Nephron progenitor cell (in vitro differentiated cells): ENCODE measurements around the gene PROB1.

ENCODE experiments used
- DNase-seq: peaks from one replicate; pipeline ENCODE4 v3.0.0; 2021
- H3K27ac Mint-ChIP-seq: 2 replicates; pipeline ENCODE4 v1.8.0; 2021; ENCODE audit warnings: mild to moderate bottlenecking, moderate library complexity, mixed read lengths
- H3K27me3 Mint-ChIP-seq: 2 replicates; pipeline ENCODE4 v1.8.0; 2021; ENCODE audit warnings: mild to moderate bottlenecking, low read depth, mixed read lengths; ENCODE audit not compliant: poor library complexity
- H3K36me3 Mint-ChIP-seq: 2 replicates; pipeline ENCODE4 v1.8.0; 2021; ENCODE audit warnings: low read depth, mixed read lengths
- H3K4me1 Mint-ChIP-seq: 2 replicates; pipeline ENCODE4 v1.8.0; 2021; ENCODE audit warnings: mixed read lengths
- H3K4me3 Mint-ChIP-seq: 2 replicates; pipeline ENCODE4 v1.8.0; 2021; ENCODE audit warnings: mild to moderate bottlenecking, moderate library complexity, mixed read lengths
- H3K9me3 Mint-ChIP-seq: 2 replicates; pipeline ENCODE4 v1.8.0; 2021; ENCODE audit warnings: mild to moderate bottlenecking, moderate library complexity, mixed read lengths
- CTCF ChIP-seq: fragments of 200-600 bp; sonication (generic); IDR thresholded peaks from 2 replicates; pipeline ENCODE4 v1.5.0; 2021; ENCODE audit warnings: antibody characterized with exemption

PROB1 gene

GRCh38 chr5:139403787-139404483 lies 9.0 kb upstream of the PROB1 start, which contains the start of gene SPATA24:
Gene SPATA24 (minus strand): TSS chr5:139404089. CDS start chr5:139404060, 29 bp downstream.
- no peaks in the 10 kb centered on the region for H3K9me3 Mint-ChIP-seq
- peak within 1 kb of the TSS; percentile 93 for H3K4me3 Mint-ChIP-seq
- DNase-seq: peak; percentile 97
- peak within 1 kb of the TSS; percentile 99 for H3K27ac Mint-ChIP-seq
- TF ChIP-seq CTCF: no peak
- peaks cover 25% of the 10 kb centered on the region for H3K4me1 Mint-ChIP-seq
- peaks cover 9% of the 10 kb centered on the region for H3K36me3 Mint-ChIP-seq
- H3K27me3 Mint-ChIP-seq: peaks cover 6% of the 10 kb centered on the region

GRCh38 chr5:139403418-139403786 lies 8.5 kb upstream of the PROB1 start:
- peak overlapping the region; percentile 99 for H3K27ac Mint-ChIP-seq
- H3K4me3 Mint-ChIP-seq: peak overlapping the region; percentile 93
- DNase-seq: no peak
- peaks cover 9% of the 10 kb centered on the region for H3K36me3 Mint-ChIP-seq
- no peaks in the 10 kb centered on the region for H3K9me3 Mint-ChIP-seq
- H3K27me3 Mint-ChIP-seq: peaks cover 6% of the 10 kb centered on the region
- no peak for TF ChIP-seq CTCF
- peaks cover 25% of the 10 kb centered on the region for H3K4me1 Mint-ChIP-seq

GRCh38 chr5:139402561-139403158 lies 7.8 kb upstream of the PROB1 start:
- DNase-seq: no peak
- peaks cover 10% of the 10 kb centered on the region for H3K27me3 Mint-ChIP-seq

GRCh38 chr5:139401546-139401945 lies 6.6 kb upstream of the PROB1 start:
- Mint-ChIP-seq H3K4me1 (peaks cover 25% of the 10 kb centered on the region), H3K9me3 (no peaks in the 10 kb centered on the region), H3K36me3 (peaks cover 23% of the 10 kb centered on the region), H3K4me3 (no peak overlapping the region), H3K27me3 (peaks cover 19% of the 10 kb centered on the region), H3K27ac (no peak overlapping the region)
- DNase-seq: no peak
- no peak for TF ChIP-seq CTCF

More at GRCh38 chr5:139402561-139403158, 7.8 kb upstream of the PROB1 start:
- Mint-ChIP-seq H3K9me3 (no peaks in the 10 kb centered on the region), H3K4me3 (peak overlapping the region; percentile 93), H3K27ac (peak overlapping the region; percentile 99), H3K4me1 (peaks cover 25% of the 10 kb centered on the region), H3K36me3 (peaks cover 13% of the 10 kb centered on the region)
- no peak for TF ChIP-seq CTCF

- peaks cover 39% of the 10 kb centered on the region for H3K27me3 Mint-ChIP-seq
- peaks cover 19% of the 10 kb centered on the region for H3K4me1 Mint-ChIP-seq
- no peak for TF ChIP-seq CTCF
- DNase-seq: no peak
- H3K36me3 Mint-ChIP-seq: peaks cover 27% of the 10 kb centered on the region
- no peaks in the 10 kb centered on the region for H3K9me3 Mint-ChIP-seq
- H3K27ac Mint-ChIP-seq: no peak overlapping the region
- H3K4me3 Mint-ChIP-seq: no peak overlapping the region
These were observed 4.7 kb upstream of the PROB1 start for GRCh38 chr5:139399501-139400121.
